ENCODE measurements around the gene ACOX3.
"Not testable (repeated sequence)": the region's sequence is repeated elsewhere in the genome, so short reads cannot be mapped to it uniquely, and the experiment has no call there.

Gene ACOX3

GRCh38 chr4:8370106-8370787 lies 70.3 kb downstream of the ACOX3 start:
- DNase-seq = no peak

- DNase-seq = no peak
Observed at GRCh38 chr4:8369426-8370105, 71.0 kb downstream of the ACOX3 start.

- no peak for DNase-seq
Observed at GRCh38 chr4:8368998-8369397, 71.5 kb downstream of the ACOX3 start.

GRCh38 chr4:8368061-8368481 lies 72.5 kb downstream of the ACOX3 start:
- no peak for DNase-seq

GRCh38 chr4:8366601-8367000 lies 73.9 kb downstream of the ACOX3 start:
- DNase-seq = no peak

- no peak for DNase-seq
Observed at GRCh38 chr4:8365951-8366350, 74.6 kb downstream of the ACOX3 start.

GRCh38 chr4:8365353-8365752 lies 75.2 kb downstream of the ACOX3 start:
- DNase-seq = no peak

GRCh38 chr4:8364848-8365350 lies 75.6 kb downstream of the ACOX3 start:
- DNase-seq = no peak

GRCh38 chr4:8364141-8364540 lies 76.4 kb downstream of the ACOX3 start:
- DNase-seq = no peak

- no peak for DNase-seq
Observed at GRCh38 chr4:8362483-8362882, 78.0 kb downstream of the ACOX3 start.

- no peak for DNase-seq
Observed at GRCh38 chr4:8359193-8359592, 81.3 kb downstream of the ACOX3 start.

GRCh38 chr4:8356856-8357255 lies 83.7 kb downstream of the ACOX3 start:
- DNase-seq = no peak

- DNase-seq = no peak
Observed at GRCh38 chr4:8355864-8356565, 84.5 kb downstream of the ACOX3 start.

GRCh38 chr4:8355306-8355705 lies 85.2 kb downstream of the ACOX3 start:
- DNase-seq = no peak

GRCh38 chr4:8353912-8354453 lies 86.5 kb downstream of the ACOX3 start:
- DNase-seq = no peak

GRCh38 chr4:8353158-8353669 lies 87.3 kb downstream of the ACOX3 start:
- DNase-seq = no peak

- no peak for DNase-seq
Observed at GRCh38 chr4:8352368-8353157, 88.0 kb downstream of the ACOX3 start.

GRCh38 chr4:8351931-8352367 lies 88.6 kb downstream of the ACOX3 start:
- DNase-seq = no peak

- no peak for DNase-seq
Observed at GRCh38 chr4:8350841-8351461, 89.6 kb downstream of the ACOX3 start.

- DNase-seq = no peak
Observed at GRCh38 chr4:8350352-8350751, 90.2 kb downstream of the ACOX3 start.

- DNase-seq = no peak
Observed at GRCh38 chr4:8349664-8350236, 90.8 kb downstream of the ACOX3 start.

- DNase-seq = not testable (repeated sequence)
Observed at GRCh38 chr4:8349236-8349635, 91.3 kb downstream of the ACOX3 start.
